ENCODE data around the gene TEX53. TPM values are rescaled to one million over a fixed set of nuclear protein-coding genes. Genes with fewer than 3 reads are reported as not detected.

The TEX53 gene
- polyA plus RNA-seq, 3 donors = not detected

DNA sequence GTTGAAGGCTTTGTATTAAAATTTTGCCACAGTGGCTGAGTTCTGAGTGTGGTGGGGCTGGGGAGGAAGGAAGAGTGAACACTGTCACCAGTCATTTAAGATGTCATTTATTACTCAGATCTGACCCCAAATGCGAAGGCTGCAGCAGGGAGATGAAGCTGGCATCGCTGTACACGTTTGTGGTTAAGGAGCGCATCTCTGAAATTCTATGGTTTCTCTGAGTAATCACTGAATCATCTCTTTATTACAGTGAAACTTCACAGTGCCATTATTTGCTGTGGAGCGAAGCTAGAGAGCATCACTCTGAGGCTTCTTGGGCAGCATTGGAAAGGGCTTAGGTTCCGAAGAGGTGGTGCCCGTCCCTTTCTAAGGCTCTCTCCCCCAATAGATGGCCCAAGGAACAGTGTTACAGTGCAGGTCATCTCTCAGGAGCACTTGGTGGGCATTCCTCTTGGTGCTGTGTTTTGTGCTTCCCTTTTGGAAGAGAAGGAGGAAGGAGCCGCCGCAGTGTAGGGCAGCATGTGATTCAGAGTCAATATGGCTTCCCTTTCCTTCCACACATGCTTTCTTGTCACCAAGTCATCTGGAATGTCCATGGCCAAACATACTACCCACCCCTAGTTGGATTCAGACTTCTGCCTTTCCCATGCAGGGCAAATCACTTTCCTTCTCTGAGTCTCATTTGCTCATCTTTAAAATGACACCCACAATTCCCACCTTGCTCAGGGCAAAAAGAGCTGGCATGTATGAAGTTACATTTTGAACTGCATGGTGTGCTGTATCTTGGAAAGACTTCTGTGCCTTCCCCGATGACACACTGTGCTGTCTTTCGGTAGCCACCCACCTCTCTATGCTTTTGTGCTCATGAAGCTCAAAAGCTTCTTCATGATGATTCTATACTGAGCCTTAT lies 33.7 kb upstream of the TEX53 start:
- H3K4me2 ChIP-seq (replicated peaks; ENCODE audit: extremely low read depth, low read length, poor library complexity, severe bottlenecking) = no peak overlapping the region
- H4K20me1 ChIP-seq (ENCODE audit: insufficient read depth, low read length) = no peaks in the 10 kb centered on the region
- DNase-seq = peak; percentile 12 to 47 (median 16)
- no peak overlapping the region for H3K9ac ChIP-seq (ENCODE audit: insufficient read depth, low read length, poor library complexity, severe bottlenecking)
- TF ChIP-seq, protein P1, sequence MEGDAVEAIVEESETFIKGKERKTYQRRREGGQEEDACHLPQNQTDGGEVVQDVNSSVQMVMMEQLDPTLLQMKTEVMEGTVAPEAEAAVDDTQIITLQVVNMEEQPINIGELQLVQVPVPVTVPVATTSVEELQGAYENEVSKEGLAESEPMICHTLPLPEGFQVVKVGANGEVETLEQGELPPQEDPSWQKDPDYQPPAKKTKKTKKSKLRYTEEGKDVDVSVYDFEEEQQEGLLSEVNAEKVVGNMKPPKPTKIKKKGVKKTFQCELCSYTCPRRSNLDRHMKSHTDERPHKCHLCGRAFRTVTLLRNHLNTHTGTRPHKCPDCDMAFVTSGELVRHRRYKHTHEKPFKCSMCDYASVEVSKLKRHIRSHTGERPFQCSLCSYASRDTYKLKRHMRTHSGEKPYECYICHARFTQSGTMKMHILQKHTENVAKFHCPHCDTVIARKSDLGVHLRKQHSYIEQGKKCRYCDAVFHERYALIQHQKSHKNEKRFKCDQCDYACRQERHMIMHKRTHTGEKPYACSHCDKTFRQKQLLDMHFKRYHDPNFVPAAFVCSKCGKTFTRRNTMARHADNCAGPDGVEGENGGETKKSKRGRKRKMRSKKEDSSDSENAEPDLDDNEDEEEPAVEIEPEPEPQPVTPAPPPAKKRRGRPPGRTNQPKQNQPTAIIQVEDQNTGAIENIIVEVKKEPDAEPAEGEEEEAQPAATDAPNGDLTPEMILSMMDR (IDR thresholded peaks at IDR 0.05) = no peak
- no peak overlapping the region for H3K27ac ChIP-seq (ENCODE audit: low read depth in 1 of 2, low read length in 2 of 2)
- Mint-ChIP-seq H3K27ac (peak overlapping the region in 2 of 7 donors; percentile 21 to 36), H3K36me3 (no peaks in the 10 kb centered on the region), H3K4me1 (peaks cover 8% of the 10 kb centered on the region), H3K27me3 (ENCODE audit: low read depth in 3 of 3) (peaks cover 0 to 4% (median 2%) of the 10 kb centered on the region in 3 donors), H3K9me3 (peaks cover 0 to 3% (median 0%) of the 10 kb centered on the region in 7 donors), H3K4me3 (peak overlapping the region in 1 of 2 donors; percentile 6)
- H2AFZ ChIP-seq (ENCODE audit: insufficient read depth, low read depth, low read length, poor library complexity, severe bottlenecking) = no peak overlapping the region
- no peaks in the 10 kb centered on the region for H3K9me3 ChIP-seq (replicated peaks in 1 of 2; ENCODE audit: control insufficient read depth in 1 of 2, insufficient read depth in 1 of 2, low read length in 2 of 2)
- no peaks in the 10 kb centered on the region for H3K79me2 ChIP-seq (ENCODE audit: insufficient read depth, low read length)
- H3K36me3 ChIP-seq (replicated peaks in 1 of 2; ENCODE audit: control insufficient read depth in 1 of 2, insufficient read depth in 2 of 2, low read length in 2 of 2) = no peaks in the 10 kb centered on the region
- intact Hi-C loops (cut with micrococcal nuclease) = no loop called here
- H3K4me1 ChIP-seq (ENCODE audit: control insufficient read depth in 1 of 2, insufficient read depth in 2 of 2, low read length in 2 of 2) = no peaks in the 10 kb centered on the region
- WGBS (ENCODE audit: insufficient coverage) = 76% methylated on average over 6 of the region's 11 CpGs
- H3K4me3 ChIP-seq (replicated peaks in 1 of 3; ENCODE audit: low read depth in 2 of 3, low read length in 3 of 3) = no peak overlapping the region
- no peaks in the 10 kb centered on the region for H3K27me3 ChIP-seq (ENCODE audit: control insufficient read depth in 2 of 2, insufficient read depth in 2 of 2, low read length in 2 of 2)

DNA sequence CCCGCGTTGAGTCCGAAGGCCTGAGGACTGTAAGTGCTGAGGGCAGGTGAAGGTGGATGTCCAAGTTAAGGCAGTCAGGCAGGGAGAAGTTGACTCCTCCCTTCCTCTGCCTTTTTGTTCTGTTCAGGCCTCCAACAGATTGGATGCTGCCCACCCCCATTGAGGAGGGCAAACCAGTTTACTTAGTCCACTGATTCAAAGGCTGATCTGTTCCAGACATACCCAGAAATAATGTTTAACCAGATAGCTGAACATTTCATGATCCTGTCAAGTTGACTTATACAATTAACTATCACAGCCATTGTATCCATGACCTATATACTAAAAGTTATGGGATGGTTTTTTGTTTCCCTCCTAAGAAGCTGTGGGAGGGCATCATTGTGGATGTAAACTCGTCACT lies 32.7 kb upstream of the TEX53 start:
- Histone ChIP-seq H3K27ac (ENCODE audit: low read depth in 1 of 2, low read length in 2 of 2) (no peak overlapping the region), H3K27me3 (ENCODE audit: control insufficient read depth in 2 of 2, insufficient read depth in 2 of 2, low read length in 2 of 2) (no peaks in the 10 kb centered on the region), H3K79me2 (ENCODE audit: insufficient read depth, low read length) (no peaks in the 10 kb centered on the region), H3K4me1 (ENCODE audit: control insufficient read depth in 1 of 2, insufficient read depth in 2 of 2, low read length in 2 of 2) (no peaks in the 10 kb centered on the region), H3K4me3 (replicated peaks in 1 of 3; ENCODE audit: low read depth in 2 of 3, low read length in 3 of 3) (no peak overlapping the region), H3K9me3 (replicated peaks in 1 of 2; ENCODE audit: control insufficient read depth in 1 of 2, insufficient read depth in 1 of 2, low read length in 2 of 2) (no peaks in the 10 kb centered on the region), H4K20me1 (ENCODE audit: insufficient read depth, low read length) (no peaks in the 10 kb centered on the region), H3K9ac (ENCODE audit: insufficient read depth, low read length, poor library complexity, severe bottlenecking) (no peak overlapping the region), H3K36me3 (replicated peaks in 1 of 2; ENCODE audit: control insufficient read depth in 1 of 2, insufficient read depth in 2 of 2, low read length in 2 of 2) (no peaks in the 10 kb centered on the region), H2AFZ (ENCODE audit: insufficient read depth, low read depth, low read length, poor library complexity, severe bottlenecking) (no peak overlapping the region), H3K4me2 (replicated peaks; ENCODE audit: extremely low read depth, low read length, poor library complexity, severe bottlenecking) (no peak overlapping the region)
- H3K4me3 Mint-ChIP-seq = no peak overlapping the region
- intact Hi-C loops (cut with micrococcal nuclease) = no loop called here
- peaks cover 0 to 4% (median 2%) of the 10 kb centered on the region in 3 donors for H3K27me3 Mint-ChIP-seq (ENCODE audit: low read depth in 3 of 3)
- no peaks in the 10 kb centered on the region for H3K36me3 Mint-ChIP-seq
- TF ChIP-seq, protein P1 (IDR thresholded peaks at IDR 0.05) = no peak
- peaks cover 0 to 3% (median 0%) of the 10 kb centered on the region in 7 donors for H3K9me3 Mint-ChIP-seq
- no CpG with 5 or more reads among the region's 4 CpGs for WGBS (ENCODE audit: insufficient coverage)
- no peak for DNase-seq
- H3K27ac Mint-ChIP-seq = no peak overlapping the region
- H3K4me1 Mint-ChIP-seq = peaks cover 8% of the 10 kb centered on the region

All from CD14-positive monocyte (primary cell).